ENCODE results near the gene PEX14.

The PEX14 gene

GRCh38 chr1:10622910-10623685, 148.3 kb downstream of the PEX14 start:
- DNase-seq, result no peak

GRCh38 chr1:10623686-10624145, 149.0 kb downstream of the PEX14 start:
- no peak for DNase-seq

- DNase-seq, result no peak
These were observed 149.7 kb downstream of the PEX14 start for GRCh38 chr1:10624256-10625050.

GRCh38 chr1:10625076-10625475, 150.3 kb downstream of the PEX14 start:
- DNase-seq, result no peak

GRCh38 chr1:10625554-10625953, 150.8 kb downstream of the PEX14 start:
- DNase-seq, result no peak

- DNase-seq, result no peak
These were observed 151.5 kb downstream of the PEX14 start for GRCh38 chr1:10626131-10626731.

GRCh38 chr1:10626791-10627410, 152.2 kb downstream of the PEX14 start:
- no peak for DNase-seq

GRCh38 chr1:10628685-10629084, 153.9 kb downstream of the PEX14 start:
- DNase-seq, result no peak

GRCh38 chr1:10629091-10629815, 154.5 kb downstream of the PEX14 start:
- DNase-seq, result no peak

GRCh38 chr1:10629816-10630571, 155.2 kb downstream of the PEX14 start:
- DNase-seq, result no peak

- no peak for DNase-seq
These were observed 155.9 kb downstream of the PEX14 start for GRCh38 chr1:10630661-10631120.

GRCh38 chr1:10631121-10631810, 156.5 kb downstream of the PEX14 start:
- no peak for DNase-seq

- DNase-seq, result no peak
These were observed 157.3 kb downstream of the PEX14 start for GRCh38 chr1:10631811-10632593.

GRCh38 chr1:10632691-10633090, 157.9 kb downstream of the PEX14 start:
- DNase-seq, result no peak

- DNase-seq, result no peak
These were observed 158.7 kb downstream of the PEX14 start for GRCh38 chr1:10633416-10633815.

GRCh38 chr1:10634075-10634427, 159.3 kb downstream of the PEX14 start:
- DNase-seq, result no peak

- DNase-seq, result no peak
These were observed 159.8 kb downstream of the PEX14 start for GRCh38 chr1:10634428-10635084.

- DNase-seq, result no peak
These were observed 160.5 kb downstream of the PEX14 start for GRCh38 chr1:10635085-10635896.

- no peak for DNase-seq
These were observed 161.2 kb downstream of the PEX14 start for GRCh38 chr1:10635992-10636391.

Data from stimulated activated CD4-positive, alpha-beta T cell treated with anti-CD3 and anti-CD28 coated beads, Interleukin-1b, Interleukin-23, amount 100 ng/mL, for 48 hours (primary cell).